Measurements from ENCODE around the gene LPCAT2.

Gene LPCAT2

GRCh38 chr16:55481023-55481422 is 27.8 kb upstream of the LPCAT2 start:
- DNase-seq: no peak

DNA sequence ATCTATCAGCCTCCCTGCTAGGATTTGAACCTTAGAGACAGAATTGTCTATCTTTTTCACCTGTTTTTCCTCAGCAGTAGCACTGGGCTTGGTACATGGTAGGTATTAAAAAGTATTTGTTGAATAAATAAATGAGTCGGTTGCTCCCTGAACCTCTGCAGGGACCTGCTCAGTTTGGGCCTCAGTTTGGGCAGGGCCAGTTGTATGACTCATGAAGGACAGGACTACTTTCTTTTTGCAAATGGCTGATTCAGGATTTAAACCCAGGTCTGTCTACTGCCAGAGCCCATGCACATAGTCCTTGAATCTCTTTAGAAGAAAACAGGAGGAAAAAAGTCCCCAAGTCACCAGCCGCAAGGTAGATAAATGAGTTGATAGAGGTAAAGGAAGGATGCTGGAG is 26.8 kb upstream of the LPCAT2 start:
- DNase-seq: no peak

DNA sequence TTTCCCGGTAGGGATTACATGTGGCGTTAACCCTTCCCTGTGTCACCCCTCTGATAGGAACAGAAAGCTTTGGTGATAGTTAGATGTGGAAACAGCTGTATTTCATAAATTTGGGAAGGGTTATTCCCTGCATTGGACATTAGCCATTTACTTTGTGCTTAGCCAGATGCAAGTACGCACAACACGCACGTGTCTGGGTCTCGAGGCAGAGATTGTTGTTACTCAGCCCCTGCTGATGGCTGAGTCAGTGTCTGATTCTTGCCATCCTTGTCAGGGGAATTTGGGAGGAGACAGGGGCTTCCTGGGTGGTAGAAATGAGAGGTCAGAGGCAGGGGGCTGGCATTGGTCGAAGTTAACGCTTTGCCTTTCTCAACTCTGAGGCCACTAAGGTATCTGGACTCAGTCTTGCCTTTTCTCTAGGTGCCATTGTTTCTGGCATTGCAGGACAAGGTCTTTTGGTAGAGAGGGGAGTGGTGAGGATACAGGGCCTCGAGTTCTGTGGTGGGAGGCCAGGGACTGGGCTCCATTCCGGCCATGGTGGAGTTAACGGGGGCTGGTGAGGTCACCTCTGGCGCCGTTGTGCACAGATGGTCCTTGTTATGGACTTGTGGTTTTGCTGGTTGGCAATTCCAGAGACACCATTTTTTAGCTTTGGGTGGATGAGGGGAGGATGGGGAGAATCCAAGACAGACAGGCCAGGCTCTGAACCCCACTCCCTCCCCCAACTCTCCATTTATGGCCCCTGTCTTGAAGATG is 21.6 kb upstream of the LPCAT2 start:
- DNase-seq: peak; percentile 64

DNA sequence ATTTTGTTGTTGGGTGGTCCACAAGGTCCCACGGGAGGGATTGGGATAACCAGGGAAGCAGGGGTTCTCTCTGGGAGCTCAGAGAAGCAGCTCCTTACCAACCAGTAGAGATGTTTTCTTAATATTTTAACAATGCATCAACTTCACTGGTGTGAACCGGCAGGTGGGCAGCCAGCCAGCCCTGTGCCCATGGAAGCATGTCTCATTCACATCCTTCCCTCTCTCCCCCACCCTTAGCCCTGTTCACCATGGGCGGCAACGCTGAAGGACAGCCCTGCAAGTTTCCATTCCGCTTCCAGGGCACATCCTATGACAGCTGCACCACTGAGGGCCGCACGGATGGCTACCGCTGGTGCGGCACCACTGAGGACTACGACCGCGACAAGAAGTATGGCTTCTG is 20.6 kb upstream of the LPCAT2 start:
- DNase-seq: peak; percentile 37

DNA sequence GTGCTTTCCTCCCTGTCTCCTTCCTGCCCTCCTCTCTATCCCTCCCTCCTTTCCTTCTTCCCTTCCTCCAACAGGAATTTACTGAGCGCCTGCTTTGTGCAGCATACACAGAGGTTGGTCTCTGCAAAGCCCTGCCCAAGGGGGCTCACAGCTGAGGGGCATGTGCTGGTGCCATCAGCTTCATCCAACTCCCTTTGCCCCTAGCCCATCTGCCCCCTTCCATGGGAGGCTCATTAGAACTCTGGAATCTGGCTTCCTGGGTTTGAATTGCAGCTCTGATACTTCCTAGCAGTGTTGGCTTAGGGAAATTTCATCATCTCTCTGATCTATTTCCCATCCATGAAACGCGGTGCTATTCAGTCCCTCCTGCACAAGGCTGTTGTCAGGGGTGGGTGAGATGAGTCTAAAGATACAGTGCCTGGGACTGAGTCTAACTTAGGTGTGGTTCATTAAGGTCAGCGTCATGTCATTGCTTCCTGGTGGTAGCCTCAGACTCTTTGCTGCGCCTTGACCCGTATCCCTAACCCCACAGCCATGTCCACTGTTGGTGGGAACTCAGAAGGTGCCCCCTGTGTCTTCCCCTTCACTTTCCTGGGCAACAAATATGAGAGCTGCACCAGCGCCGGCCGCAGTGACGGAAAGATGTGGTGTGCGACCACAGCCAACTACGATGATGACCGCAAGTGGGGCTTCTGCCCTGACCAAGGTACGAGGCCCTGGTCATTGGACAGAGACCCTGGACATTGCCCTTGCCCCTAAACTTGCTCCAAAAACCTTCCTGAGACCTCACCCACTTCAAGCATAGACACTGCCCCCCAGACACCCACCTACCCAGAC is 19.5 kb upstream of the LPCAT2 start:
- DNase-seq: peak; percentile 27

- DNase-seq: peak; percentile 39
These were observed 19.0 kb upstream of the LPCAT2 start for GRCh38 chr16:55489956-55490265.

DNA sequence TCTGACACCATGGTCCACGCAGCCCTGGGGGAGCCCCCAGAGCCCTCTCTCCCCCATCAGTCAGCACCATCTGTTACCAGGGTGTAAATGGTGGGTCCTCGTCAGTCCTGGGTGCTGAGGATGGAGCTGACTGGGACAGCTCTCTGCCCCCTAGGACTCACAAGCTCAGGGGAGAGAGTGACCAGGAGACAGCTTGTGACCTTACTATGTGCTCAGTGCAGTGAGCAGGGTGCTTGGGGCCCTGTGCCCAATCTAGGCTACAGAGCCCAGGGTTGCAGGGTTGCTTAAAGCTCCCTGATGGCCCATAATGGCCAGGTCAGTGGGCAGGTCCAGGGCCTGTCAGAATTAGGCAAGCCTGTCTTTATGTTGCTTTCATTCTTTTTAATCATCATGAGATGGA is 18.6 kb upstream of the LPCAT2 start:
- DNase-seq: peak; percentile 2

DNA sequence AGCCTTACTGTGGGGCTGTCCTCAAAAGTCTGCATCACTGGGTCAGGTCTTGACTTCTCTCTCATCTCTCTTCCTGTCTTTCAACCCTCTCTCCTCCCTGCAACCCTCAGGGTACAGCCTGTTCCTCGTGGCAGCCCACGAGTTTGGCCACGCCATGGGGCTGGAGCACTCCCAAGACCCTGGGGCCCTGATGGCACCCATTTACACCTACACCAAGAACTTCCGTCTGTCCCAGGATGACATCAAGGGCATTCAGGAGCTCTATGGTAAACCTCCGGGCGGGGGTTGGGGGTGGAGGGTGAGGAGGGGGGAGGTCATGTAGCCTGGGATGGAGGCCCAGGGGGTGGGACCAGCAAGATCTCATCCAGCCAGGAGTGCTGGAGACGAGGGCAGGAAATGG is 17.2 kb upstream of the LPCAT2 start:
- DNase-seq: no peak

DNA sequence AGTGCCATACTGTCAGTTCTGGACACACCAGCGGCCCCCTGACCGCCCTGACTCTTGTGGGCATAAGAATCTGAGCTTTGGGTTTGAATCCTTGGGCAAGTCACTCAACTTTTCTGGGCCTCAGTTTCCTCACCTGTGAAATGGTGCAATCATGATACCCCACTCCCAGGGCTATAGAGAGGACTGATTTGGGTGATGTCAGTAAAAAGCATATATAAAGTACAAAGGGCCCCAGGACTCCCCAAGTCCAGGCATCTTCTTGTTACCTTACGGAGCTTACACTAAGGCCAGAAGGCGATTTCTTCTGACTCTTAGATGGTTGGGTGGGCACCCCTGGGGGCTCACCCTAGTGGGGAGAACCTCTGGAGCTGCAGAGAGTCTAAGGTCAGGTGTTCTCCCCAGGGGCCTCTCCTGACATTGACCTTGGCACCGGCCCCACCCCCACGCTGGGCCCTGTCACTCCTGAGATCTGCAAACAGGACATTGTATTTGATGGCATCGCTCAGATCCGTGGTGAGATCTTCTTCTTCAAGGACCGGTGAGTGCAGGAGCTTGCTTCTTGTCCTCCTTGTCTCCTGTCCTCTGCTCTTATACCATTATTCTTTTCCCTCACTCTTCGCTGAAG is 16.0 kb upstream of the LPCAT2 start:
- DNase-seq: no peak

- DNase-seq: peak; percentile 80
These were observed 13.9 kb upstream of the LPCAT2 start for GRCh38 chr16:55494994-55495421.

DNA sequence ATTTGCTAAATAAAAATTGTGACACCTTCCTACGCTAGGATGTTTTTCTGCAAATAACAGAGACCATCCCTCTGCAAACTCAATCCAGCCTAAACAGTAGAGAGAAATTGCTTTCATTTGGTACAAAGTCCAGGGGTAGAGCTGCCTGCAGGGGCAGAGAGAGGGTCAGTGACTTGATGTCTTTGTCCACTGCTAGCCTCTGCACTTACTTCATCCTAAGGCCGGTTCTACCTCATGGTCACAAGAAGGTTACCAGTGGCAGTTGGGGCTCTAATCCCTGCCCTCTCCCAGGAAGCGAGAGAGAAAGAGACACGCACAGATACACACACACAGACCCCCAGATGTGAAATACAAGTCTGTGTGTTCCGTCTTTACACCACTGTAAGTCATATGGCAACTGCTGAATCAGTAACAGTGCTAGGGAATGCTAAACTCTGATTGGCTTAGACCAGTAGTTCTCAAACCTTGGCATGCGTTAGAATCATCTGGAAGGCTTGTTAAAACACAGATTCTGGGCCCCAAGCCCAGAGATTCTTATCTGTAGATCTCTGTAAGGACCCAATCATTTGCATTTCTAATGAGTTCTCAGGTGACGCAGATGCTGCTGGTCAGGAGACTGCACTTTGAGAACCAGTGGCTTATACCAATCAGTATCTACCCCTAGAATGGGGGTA is 13.1 kb upstream of the LPCAT2 start:
- no peak for DNase-seq

DNA sequence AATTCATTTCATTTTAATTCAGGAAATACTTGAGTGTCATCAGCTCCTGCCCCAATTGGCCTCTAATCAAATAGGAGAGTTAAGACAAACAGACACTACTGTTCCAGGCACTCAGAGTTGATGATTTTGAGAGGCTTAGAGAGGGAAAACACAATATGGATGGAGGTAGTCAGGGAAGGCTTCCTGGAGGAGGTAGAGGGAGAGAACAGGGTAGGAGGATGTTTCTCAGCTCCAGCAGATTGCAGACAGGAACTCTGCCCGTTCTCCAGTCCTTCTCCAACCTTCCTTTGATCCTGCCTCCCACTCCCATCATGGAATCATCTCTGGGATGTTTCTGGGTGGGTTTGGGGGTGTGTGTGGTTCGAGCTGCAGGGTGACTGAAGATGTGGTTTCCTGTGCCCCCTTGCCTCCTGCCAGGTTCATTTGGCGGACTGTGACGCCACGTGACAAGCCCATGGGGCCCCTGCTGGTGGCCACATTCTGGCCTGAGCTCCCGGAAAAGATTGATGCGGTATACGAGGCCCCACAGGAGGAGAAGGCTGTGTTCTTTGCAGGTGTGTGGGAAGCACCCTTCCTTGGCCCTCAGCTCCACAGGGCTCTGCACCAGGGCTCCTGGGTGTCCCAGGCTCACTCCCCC is 12.2 kb upstream of the LPCAT2 start:
- no peak for DNase-seq

GRCh38 chr16:55497558-55497957 is 11.3 kb upstream of the LPCAT2 start:
- DNase-seq: peak; percentile 35

DNA sequence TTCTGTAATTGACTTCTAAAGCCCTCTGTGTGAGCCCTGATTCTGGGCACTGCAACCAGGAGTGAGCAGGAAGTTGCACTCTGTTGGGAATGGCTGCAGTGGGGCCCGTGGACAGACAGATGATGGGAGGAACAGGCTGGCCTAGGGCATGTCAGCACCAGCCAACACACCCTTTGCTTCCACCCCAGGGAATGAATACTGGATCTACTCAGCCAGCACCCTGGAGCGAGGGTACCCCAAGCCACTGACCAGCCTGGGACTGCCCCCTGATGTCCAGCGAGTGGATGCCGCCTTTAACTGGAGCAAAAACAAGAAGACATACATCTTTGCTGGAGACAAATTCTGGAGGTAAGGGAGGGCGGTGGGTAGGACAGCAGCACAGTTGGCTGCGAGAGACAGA is 10.8 kb upstream of the LPCAT2 start:
- peak; percentile 23 for DNase-seq

- no peak for DNase-seq
These were observed 9.6 kb upstream of the LPCAT2 start for GRCh38 chr16:55499281-55499680.

GRCh38 chr16:55499951-55500529 is 8.8 kb upstream of the LPCAT2 start:
- no peak for DNase-seq

DNA sequence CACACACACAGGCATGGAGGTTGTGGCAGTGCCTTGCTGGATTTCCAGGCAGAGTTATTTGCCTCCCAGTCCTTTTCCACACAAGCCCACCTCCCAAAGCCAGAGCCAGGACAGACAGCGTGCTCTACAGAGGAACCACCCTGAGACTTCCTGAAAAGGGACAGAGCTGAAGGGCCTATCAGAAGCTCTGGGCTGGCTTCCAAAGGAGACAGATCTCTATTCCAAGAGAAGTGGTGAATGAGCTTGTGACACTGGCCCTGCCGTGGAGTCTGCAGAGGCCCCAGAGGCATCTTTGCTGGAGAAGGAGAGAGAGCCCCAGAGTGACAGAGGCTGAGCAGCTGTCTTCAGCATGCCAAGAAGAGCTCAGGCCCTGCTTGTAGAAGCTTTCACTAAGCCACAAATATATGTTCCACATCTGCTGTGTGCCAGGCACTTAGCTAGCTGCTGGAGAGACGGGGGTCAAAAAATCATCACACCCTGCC is 8.3 kb upstream of the LPCAT2 start:
- DNase-seq: peak; percentile 74

DNA sequence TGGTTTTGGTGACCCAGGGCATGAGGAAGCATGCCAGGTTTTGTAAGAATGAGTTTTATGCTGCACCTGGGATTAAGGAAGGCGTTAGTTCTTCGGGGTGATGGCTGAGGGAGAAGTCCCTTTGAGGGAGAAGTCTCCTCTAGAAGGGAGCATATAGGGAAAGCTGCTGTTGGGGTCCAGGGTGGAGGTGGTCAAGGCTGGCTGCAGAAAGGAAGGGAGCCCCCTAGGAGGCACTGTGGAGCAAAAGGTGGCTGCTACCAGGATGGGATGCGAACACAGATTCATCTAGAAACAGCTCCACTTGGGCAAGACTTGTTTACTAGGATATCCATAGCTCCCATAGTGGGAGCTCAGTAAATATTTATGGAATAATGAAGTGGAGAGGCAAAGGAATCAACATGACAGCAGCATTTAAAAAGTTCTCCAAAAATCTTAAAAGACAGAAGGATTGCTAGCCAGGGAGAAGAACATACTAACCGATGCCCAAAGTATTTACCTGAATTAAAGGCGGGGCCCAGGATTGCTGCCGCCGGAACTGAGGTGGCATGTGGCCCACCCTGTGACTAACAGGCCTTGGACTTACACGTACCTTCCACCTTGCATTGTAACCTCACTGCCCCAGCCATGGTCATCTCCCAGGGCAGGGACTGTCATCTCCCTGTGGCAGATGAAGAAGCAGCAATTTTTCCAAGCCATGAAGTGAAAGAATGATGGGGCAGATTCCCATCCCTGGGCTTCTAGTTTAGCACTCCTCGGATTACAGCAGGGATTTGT is 7.1 kb upstream of the LPCAT2 start:
- DNase-seq: no peak

- peak; percentile 93 for DNase-seq
These were observed 6.0 kb upstream of the LPCAT2 start for GRCh38 chr16:55502801-55503366.

DNA sequence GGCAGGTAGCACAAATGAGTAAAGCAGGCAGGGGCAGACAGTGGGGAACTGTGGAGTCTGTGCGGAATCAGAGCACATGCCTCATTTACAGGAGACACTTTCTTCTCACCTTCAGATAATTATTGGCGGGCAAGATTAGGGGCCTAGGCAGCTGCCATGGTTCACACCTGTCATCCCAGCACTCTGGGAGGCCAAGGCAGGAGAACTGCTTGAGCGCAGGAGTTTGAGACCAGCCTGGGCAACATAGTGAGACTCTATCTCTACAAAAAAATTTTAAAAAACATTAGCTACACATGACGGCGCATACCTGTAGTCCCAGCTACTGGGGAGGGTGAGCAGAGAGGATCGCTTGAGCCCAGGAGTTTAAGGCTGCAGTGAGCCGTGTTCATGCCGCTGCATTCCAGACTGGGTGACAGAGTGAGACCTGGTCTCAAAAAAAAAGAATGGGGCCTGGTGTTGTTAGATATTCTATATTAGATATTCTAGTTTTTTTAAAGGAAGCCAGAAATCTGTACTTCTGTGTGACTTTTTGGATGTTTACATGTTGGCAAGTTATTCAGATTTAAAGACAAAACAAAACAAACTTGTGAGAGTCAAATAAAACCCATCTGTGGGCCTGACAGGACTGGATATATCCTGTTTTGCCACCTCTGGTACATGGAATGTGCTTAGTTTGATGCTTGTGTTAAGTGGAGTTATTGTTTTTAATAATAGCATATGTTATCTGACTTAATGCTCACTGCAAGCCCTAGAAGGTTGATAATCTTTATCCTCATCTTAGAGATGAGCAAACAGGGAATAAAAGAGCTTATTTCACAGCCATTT is 4.9 kb upstream of the LPCAT2 start:
- DNase-seq: no peak

All from right forelimb (tissue), 1 donor.